Activated T-cell treated with anti-CD3 and anti-CD28 coated beads for 24 hours (primary cell): ENCODE measurements around the gene PRKG1.

Source experiments
- DNase-seq: peaks from one replicate; pipeline ENCODE4 v3.0.0-alpha.2; 2020; ENCODE audit warnings: low read depth

Gene PRKG1

DNA sequence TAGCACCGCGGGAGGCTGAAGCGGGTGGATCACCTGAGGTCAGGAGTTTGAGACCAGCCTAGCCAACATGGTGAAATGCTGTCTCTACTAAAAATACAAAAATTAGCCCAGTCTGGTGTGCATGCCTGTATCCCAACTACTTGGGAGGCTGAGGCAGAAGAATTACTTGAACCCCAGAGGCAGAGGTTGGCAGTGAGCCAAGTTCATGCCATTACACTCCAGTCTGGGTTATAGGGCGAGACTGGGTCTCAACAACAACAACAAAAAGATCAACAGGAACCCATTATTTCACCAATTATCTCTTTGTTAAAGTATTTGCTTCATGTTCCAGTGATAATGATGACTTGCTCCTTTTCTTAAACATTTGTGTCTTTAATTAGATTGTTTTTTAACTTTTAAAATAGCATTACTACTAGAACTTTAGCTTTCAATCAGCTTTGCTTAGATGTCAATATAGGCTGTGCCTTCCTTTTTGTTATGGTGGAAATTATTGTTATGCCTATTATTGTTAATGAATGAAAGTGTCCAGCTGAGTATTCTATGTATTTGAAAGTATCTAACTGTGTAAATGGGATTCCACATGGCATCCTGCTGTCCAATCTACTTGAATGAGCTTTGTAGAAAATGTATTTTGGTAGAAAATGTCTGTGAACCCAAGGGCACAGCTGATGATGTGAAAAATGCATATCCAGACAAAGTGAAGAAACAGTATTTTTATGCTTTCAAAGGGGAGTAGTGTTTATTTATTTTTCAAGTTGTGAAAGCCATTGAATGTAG, 686.8 kb downstream of the PRKG1 start:
- no peak for DNase-seq

GRCh38 chr10:51763746-51764145, 689.5 kb downstream of the PRKG1 start:
- DNase-seq = no peak

- no peak for DNase-seq
Measured at GRCh38 chr10:51765284-51765971, 691.1 kb downstream of the PRKG1 start.

- DNase-seq = no peak
Measured at GRCh38 chr10:51766423-51767102, 692.3 kb downstream of the PRKG1 start.

- no peak for DNase-seq
Measured at GRCh38 chr10:51767103-51767763, 692.9 kb downstream of the PRKG1 start.

DNA sequence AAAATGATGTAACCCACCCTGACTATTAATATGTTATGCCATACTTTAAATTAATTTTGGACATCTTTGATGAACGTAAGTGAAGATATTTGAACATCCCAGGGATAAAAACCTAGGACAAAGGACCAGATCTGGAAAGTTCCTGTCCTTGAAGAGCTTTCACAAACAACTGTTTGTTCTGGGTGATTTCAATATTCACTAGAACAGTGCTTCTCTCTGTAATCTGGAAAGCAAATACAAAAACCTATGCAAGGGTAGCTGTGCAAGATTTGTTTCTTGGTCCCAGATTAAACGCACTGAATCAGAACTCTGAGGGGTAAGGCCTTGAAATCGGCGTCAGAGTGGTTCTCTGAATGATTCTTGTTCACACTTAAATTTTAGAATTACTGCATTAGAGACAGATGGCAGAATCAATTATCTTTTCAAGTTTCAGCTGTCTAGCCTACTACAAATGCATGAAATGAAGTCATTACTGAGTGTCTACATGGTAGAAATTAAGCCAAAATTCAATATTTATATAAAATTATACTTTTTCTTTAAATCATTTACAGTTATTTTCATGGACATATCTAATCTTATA, 694.7 kb downstream of the PRKG1 start:
- no peak for DNase-seq

DNA sequence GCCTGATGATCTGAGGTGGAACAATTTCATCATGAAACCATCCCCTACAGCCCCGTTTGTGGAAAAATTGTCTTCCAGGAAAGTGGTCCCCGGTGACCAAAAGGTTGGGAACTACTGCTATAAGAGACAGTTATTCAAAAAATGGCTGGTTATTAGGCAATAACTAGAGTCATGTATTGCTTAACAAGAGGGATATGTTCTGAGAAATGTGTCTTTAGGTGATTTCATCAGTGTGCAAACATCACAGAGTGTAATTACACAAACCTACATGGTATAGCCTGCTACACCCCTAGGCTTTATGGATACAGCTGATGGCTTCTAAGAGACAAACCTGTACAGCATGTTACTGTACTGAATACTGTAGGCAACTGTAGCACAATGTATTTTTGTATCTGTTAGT, 696.4 kb downstream of the PRKG1 start:
- no peak for DNase-seq

GRCh38 chr10:51772387-51772786, 698.1 kb downstream of the PRKG1 start:
- no peak for DNase-seq

- no peak for DNase-seq
Measured at GRCh38 chr10:51773681-51774080, 699.4 kb downstream of the PRKG1 start.

DNA sequence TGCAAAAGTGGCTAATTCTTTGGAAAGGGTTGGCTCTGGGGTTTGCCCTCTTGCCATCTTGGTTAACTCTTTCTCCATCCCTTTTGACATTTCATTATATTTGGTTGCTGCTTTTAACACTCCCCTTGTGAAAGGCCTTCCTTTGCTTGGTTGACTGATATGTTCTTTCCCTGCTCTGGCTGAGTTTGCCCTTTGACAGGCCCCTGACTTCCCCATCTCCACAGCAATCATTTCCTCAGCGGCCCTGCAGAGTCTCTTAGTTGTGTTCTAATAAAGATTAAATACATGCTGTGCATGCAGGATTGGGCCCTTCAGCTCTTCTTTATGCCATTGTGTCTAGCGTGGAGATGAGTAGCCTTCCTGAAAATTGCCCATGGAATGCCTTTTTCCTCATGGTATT, 709.7 kb downstream of the PRKG1 start:
- no peak for DNase-seq

- no peak for DNase-seq
Measured at GRCh38 chr10:51786016-51786683, 711.9 kb downstream of the PRKG1 start.

DNA sequence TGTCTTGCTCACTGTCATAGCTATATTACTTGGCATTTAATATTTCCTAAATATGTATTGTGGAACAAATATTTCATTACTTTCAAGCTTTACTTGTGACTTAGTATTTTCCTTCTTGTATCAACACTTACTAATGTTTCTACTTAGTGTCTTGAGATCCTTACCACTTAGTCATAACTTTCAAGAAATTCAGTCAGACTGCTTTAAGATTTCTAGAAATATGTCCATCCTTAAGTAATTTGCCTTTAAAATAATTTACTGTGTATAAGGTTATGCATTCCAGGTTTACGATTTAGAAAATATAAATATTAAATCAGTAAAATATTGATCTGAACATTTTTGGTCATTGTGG, 712.4 kb downstream of the PRKG1 start:
- DNase-seq = no peak

DNA sequence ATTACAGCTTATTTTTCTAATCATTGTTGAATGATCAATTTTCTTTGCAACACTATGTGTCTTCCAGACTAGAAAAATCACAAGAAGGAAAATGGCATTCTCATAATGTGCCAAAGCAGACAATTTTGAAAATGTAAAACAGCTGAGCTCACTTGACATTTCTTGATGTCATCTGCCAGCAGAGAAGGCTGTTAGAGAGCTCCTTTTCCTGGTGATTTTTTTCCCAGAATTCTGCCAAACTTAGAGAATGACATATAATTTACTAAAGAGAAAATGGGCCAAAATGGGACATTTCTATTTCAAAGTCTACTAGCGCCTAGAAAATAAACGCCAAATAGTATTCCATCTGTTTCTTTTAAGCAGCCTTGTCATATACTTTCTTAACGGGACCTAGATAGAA, 714.0 kb downstream of the PRKG1 start:
- DNase-seq = no peak

- no peak for DNase-seq
Measured at GRCh38 chr10:51789118-51789517, 714.8 kb downstream of the PRKG1 start.

DNA sequence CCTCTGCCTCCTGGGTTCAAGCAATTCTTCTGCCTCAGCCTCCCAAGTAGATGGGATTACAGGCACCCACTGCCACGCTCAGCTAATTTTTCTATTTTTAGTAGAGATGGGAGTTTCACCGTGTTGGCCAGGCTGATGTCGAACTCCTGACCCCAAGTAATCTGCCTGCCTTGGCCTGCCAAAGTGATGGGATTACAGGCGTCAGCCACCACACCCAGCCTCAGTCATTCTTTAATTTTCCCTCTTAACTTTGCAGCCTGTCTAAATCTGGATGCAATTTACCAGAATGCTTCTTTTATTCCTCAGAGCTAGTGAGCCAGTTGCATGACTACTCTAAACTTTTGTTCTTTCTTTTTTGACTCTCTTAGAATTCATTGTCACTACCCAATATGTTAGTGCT, 715.6 kb downstream of the PRKG1 start:
- no peak for DNase-seq

- DNase-seq = no peak
Measured at GRCh38 chr10:51792678-51793077, 718.4 kb downstream of the PRKG1 start.

GRCh38 chr10:51800121-51800520, 725.8 kb downstream of the PRKG1 start:
- no peak for DNase-seq

DNA sequence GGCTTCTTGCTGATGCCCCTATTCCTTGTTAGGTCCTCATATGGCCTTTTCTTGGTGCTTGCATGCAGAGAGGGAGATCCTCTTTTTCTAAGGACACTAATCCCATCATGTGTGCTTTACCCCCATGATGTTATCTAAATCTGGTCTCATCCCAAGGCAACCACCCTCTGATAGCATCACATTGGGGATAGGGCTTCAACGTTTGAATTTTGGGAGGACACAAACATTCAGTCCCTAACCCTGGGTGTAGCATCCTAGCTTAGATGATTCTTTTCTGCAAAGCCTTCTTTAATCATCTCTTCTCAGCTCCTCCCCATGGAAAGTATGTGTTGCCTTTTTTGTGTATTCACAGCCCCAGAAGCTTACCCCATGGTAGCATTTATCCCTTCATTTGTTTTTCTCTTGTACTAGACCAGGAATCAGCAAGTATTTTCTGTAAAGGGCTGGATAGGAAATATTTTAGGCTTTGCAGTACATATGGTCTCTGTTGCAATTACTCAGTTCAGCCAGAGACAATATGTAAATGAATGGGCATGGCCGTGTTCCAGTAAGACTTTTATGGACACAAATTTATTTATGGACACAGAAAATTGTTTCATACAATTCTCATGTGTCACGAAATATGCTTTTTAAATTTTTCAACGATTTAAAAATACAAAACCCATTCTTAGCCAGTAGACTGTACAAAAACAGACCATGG, 726.6 kb downstream of the PRKG1 start:
- no peak for DNase-seq

DNA sequence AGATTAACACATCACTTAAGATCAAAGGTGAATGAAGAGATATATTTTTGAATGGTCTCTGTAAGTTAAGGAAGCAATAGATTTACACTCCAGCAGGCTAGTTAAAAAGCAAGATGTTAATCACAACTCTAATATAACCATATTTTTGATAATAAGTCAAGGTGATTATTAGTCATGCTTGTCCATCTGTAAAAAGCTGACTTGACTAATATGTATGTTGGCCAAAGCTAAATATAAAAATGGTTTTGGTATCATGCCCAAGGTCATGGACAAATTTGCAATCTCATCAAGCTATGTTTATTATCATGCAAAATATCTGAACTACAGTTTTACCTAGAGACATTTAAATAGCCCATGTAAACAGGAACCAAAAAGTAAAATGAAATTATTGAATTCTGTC, 727.7 kb downstream of the PRKG1 start:
- no peak for DNase-seq

- DNase-seq = no peak
Measured at GRCh38 chr10:51804866-51805265, 730.6 kb downstream of the PRKG1 start.
